SK-N-SH (cell line): ENCODE data around the gene ERGIC1. TPM values are rescaled to one million over a fixed set of nuclear protein-coding genes. Genes with fewer than 3 reads are reported as not detected.

Experiments
- CTCF ChIA-PET: fragments of 300-600, 350-600 bp; formaldehyde crosslinking; extraction: SDS; loops from one replicate; lab custom pipeline; 2021; lab: Yijun Ruan, JAX
- POLR2A ChIA-PET: fragments of 350-600 bp; sonication (Branson Sonifier 250); formaldehyde crosslinking; extraction: SDS; loops from one replicate; lab custom pipeline; 2020; ENCODE audit warnings: antibody characterized with exemption, inconsistent platforms; lab: Yijun Ruan, JAX
- DNase-seq: peaks from one replicate; pipeline ENCODE4 v3.0.0; 2012
- H2AFZ ChIP-seq: fragments of 200-600 bp; sonication (generic); 2 replicates; pipeline ENCODE4 v1.8.1; 2016; ENCODE audit warnings: antibody characterized with exemption, mild to moderate bottlenecking, low read depth
- H3F3A ChIP-seq: fragments of 200-600 bp; sonication (generic); replicated peaks from 2 replicates; pipeline ENCODE3; 2016; ENCODE audit warnings: antibody characterized with exemption, mild to moderate bottlenecking; ENCODE audit not compliant: insufficient read depth
- H3K27ac ChIP-seq, 2 experiments: fragments of 200-500 bp in 1 of 2; fragments of 200-600 bp in 1 of 2; sonication (Bioruptor generic) in 1 of 2; sonication (generic), shearing (Covaris generic) in 1 of 2; 2 replicates each; pipeline versions ENCODE4 v1.5.1 to v1.6.1; 2014 to 2016; ENCODE audit warnings: low read depth in 2 of 2, inconsistent platforms in 1 of 2, low read length in 1 of 2, mild to moderate bottlenecking in 1 of 2, mixed read lengths in 1 of 2
- H3K27me3 ChIP-seq: fragments of 200-600 bp; sonication (generic), shearing (Covaris generic); 2 replicates; pipeline ENCODE4 v1.6.1; 2016; ENCODE audit warnings: mixed run types; ENCODE audit not compliant: insufficient read depth
- H3K36me3 ChIP-seq, 2 experiments: fragments of 200-500 bp in 1 of 2; fragments of 200-600 bp in 1 of 2; sonication (Bioruptor generic) in 1 of 2; sonication (generic) in 1 of 2; replicated peaks in 1 of 2; 2 replicates each; pipeline versions ENCODE3 to v1.5.1; 2014 to 2016; ENCODE audit warnings: low read length in 1 of 2, mild to moderate bottlenecking in 1 of 2; ENCODE audit not compliant: insufficient read depth in 2 of 2, control insufficient read depth in 1 of 2
- H3K4me1 ChIP-seq, 2 experiments: fragments of 200-500 bp in 1 of 2; fragments of 200-600 bp in 1 of 2; sonication (Bioruptor generic) in 1 of 2; sonication (generic), shearing (Covaris generic) in 1 of 2; 2 replicates each; pipeline versions ENCODE4 v1.5.1 to v1.6.1; 2014 to 2016; ENCODE audit warnings: low read depth in 1 of 2, low read length in 1 of 2, mixed run types in 1 of 2; ENCODE audit not compliant: insufficient read depth in 2 of 2, control insufficient read depth in 1 of 2
- H3K4me2 ChIP-seq: fragments of 200-600 bp; sonication (generic), shearing (Covaris generic); 2 replicates; pipeline ENCODE4 v1.6.1; 2017; ENCODE audit warnings: mixed run types
- H3K4me3 ChIP-seq, 2 experiments: fragments of 200-500 bp in 1 of 2; fragments of 200-600 bp in 1 of 2; sonication (Bioruptor generic) in 1 of 2; sonication (generic), shearing (Covaris generic) in 1 of 2; 2 replicates each; pipeline versions ENCODE4 v1.5.1 to v1.8.1; 2014 to 2016; ENCODE audit warnings: low read depth in 2 of 2, inconsistent platforms in 1 of 2, low read length in 1 of 2, mild to moderate bottlenecking in 1 of 2, mixed read lengths in 1 of 2, moderate library complexity in 1 of 2
- H3K79me2 ChIP-seq: fragments of 200-600 bp; sonication (generic); 2 replicates; pipeline ENCODE4 v1.8.1; 2017; ENCODE audit warnings: mild to moderate bottlenecking; ENCODE audit not compliant: insufficient read depth
- H3K9ac ChIP-seq: fragments of 200-600 bp; sonication (generic); 2 replicates; pipeline ENCODE4 v1.6.1; 2017; ENCODE audit warnings: mixed run types
- H3K9me2 ChIP-seq: fragments of 200-600 bp; sonication (generic); 2 replicates; pipeline ENCODE4 v1.6.1; 2017; ENCODE audit warnings: mixed run types
- H3K9me3 ChIP-seq: fragments of 200-600 bp; sonication (generic); 2 replicates; pipeline ENCODE4 v1.6.1; 2017; ENCODE audit warnings: mixed run types, mild to moderate bottlenecking, moderate library complexity
- H4K20me1 ChIP-seq: fragments of 200-600 bp; sonication (generic); 2 replicates; pipeline ENCODE4 v1.6.1; 2017; ENCODE audit warnings: mild to moderate bottlenecking, mixed run types; ENCODE audit not compliant: insufficient read depth
- CHD2 ChIP-seq: fragments of 150-350 bp; IDR thresholded peaks from 2 replicates; pipeline ENCODE4 v1.6.1; 2018; ENCODE audit warnings: low read length; ENCODE audit not compliant: partially characterized antibody
- EP300 ChIP-seq, 2 experiments: IDR thresholded peaks; 2 replicates each; pipeline versions ENCODE4 v1.4.0 to v1.6.1; 2012; ENCODE audit warnings: borderline replicate concordance in 1 of 2, low read depth in 1 of 2, low read length in 1 of 2
- EZH2phosphoT487 ChIP-seq: fragments of 200-600 bp; sonication (generic); IDR thresholded peaks from 2 replicates; pipeline ENCODE4 v1.6.1; 2017; ENCODE audit warnings: low read depth, mixed run types, mild to moderate bottlenecking, antibody characterized with exemption, moderate library complexity, borderline replicate concordance
- FOSL2 ChIP-seq: IDR thresholded peaks from 2 replicates; pipeline ENCODE4 v1.4.0; 2012; ENCODE audit warnings: low read depth, mild to moderate bottlenecking, moderate library complexity, borderline replicate concordance
- FOXM1 ChIP-seq: IDR thresholded peaks from 2 replicates; pipeline ENCODE4 v1.4.0; 2012; ENCODE audit warnings: low read depth, mild to moderate bottlenecking
- MAX ChIP-seq: IDR thresholded peaks from 2 replicates; pipeline ENCODE4 v1.4.0; 2012; ENCODE audit warnings: low read depth
- MEF2A ChIP-seq: IDR thresholded peaks from 2 replicates; pipeline ENCODE4 v1.4.0; 2012; ENCODE audit warnings: low read depth, borderline replicate concordance
- NFIC ChIP-seq: IDR thresholded peaks from 2 replicates; pipeline ENCODE4 v1.4.0; 2012; ENCODE audit warnings: borderline replicate concordance
- PBX3 ChIP-seq: IDR thresholded peaks from 2 replicates; pipeline ENCODE4; 2012
- POLR2AphosphoS5 ChIP-seq: IDR thresholded peaks from 2 replicates; pipeline ENCODE4 v1.6.1; 2012; ENCODE audit warnings: low read depth, low read length
- RCOR1 ChIP-seq: fragments of 150-350 bp; IDR thresholded peaks from 2 replicates; pipeline ENCODE4 v1.6.1; 2017; ENCODE audit warnings: antibody characterized with exemption, low read length
- REST ChIP-seq: IDR thresholded peaks from 2 replicates; pipeline ENCODE4 v1.6.1; 2012; ENCODE audit warnings: mild to moderate bottlenecking, low read depth, low read length, moderate library complexity
- SIN3A ChIP-seq: IDR thresholded peaks from 2 replicates; pipeline ENCODE4 v1.6.1; 2012; ENCODE audit warnings: low read depth, mild to moderate bottlenecking, low read length, moderate library complexity, borderline replicate concordance
- TAF1 ChIP-seq: IDR thresholded peaks from 2 replicates; pipeline ENCODE4 v1.6.1; 2012; ENCODE audit warnings: low read depth, mild to moderate bottlenecking, low read length, moderate library complexity, borderline replicate concordance
- WGBS: methylation state at CpG from one replicate; pipeline ENCODE4 v1.1.6; 2017; ENCODE audit warnings: low lambda C conversion rate; 5-methylcytosine and 5-hydroxymethylcytosine counted together
- polyA plus RNA-seq, 3 experiments: library from polyadenylated mRNA; depleted of rRNA; stranded (reverse); fragments of >200 nt; gene quantifications; 2 replicates each; pipeline ENCODE4 v1.2.3, GENCODE V29; 2012
- TF ChIP-seq, protein P1 (sequence below): IDR thresholded peaks from 2 replicates; pipeline ENCODE4 v1.4.0; 2012; ENCODE audit warnings: low read depth, borderline replicate concordance

The ERGIC1 gene
- polyA plus RNA-seq, 1 of the 3 experiments (the other 2 are of a cell fraction) = 101 TPM

DNA sequence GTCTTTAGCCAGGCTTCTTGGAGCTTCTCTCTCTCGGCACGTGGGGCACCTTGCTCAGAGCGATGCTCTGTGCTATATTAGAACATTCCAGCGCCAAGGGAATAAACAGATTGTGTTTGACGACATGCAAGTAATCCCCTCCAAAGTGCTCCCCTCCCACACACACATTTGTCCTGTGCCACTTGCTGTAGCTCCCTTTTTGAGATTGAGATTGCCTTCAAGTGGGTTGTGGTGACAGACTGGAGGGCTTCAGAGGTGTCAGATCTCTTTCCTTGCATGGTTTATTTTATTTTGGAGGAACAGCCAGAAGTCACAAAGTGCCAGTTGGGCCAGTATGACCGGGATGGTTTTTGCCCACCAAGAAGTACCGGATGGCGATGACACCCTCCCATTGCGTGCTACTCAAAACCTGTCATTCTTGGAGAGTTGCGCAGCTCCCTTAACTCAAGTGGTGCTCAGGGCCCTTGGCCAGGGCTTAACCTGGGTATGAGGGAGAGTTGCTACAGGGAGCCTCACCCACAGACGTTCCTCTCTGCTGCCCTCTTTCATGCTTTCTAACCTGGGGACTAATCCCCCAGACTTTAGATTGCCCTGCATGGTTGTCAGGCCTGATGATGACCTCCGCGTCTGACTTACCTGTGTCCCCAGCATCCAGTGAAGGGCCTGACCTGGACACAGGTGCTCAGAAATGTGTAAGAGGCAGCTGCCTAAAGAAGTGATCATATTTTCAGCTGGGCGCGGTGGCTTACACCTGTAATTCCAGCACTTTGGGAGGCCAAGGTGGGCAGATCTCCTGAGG, 106.4 kb downstream of the ERGIC1 start (continued):
- no peak for TF ChIP-seq PBX3

DNA sequence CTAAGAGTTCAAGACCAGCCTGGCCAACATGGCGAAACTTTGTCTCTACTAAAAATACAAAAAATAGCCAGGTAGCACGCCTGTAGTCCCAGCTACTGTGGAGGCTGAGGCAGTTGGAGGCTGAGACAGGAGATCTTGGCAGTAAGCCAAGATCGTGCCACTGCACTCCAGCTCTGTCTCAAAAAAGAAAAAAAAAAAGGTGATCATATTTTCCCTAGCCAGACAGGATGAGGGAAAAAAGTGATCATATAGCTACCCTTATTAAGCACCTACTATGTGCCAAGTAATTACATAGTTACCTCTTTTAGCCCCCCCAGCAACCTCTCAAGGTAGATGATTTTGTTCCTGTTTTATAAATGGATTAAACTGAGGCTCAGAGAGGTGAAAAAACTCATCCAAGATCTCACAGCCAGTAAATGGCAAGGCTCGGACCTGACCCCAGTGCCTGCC, 107.0 kb downstream of the ERGIC1 start:
- POLR2A ChIA-PET = no interaction called here
- H3K4me3 ChIP-seq = no peak overlapping the region
- peak; percentile 87 for TF ChIP-seq NFIC
- TF ChIP-seq REST = no peak
- TF ChIP-seq, all 33 proteins: peak for 1
- H3K4me2 ChIP-seq = no peak overlapping the region
- CTCF ChIA-PET = interaction anchor here (1.1 to 23.2 kb wide), 4 partner anchors 9 to 231 kb away, joined by 3 to 508 read pairs (median 18); partner anchors contain the start of gene DUSP1
- H3K36me3 ChIP-seq = peaks cover 1 to 10% of the 10 kb centered on the region in 2 experiments
- peak overlapping the region in 1 of 2 experiments; percentile 56; a peak in 2 of 4 replicates for H3K27ac ChIP-seq
- peaks cover 5% of the 10 kb centered on the region; the same call in 1 of the 2 replicates for H3K79me2 ChIP-seq
- 55% methylated on average over 4 of the region's 4 CpGs for WGBS
- 0 out of 2 replicates have a peak overlapping the region, but pooled peaks have one; percentile 3 for H3K9ac ChIP-seq
- H3K9me2 ChIP-seq = no peaks in the 10 kb centered on the region
- peaks cover 0 to 36% of the 10 kb centered on the region in 2 experiments; a peak in 2 of 4 replicates for H3K4me1 ChIP-seq
- no peaks in the 10 kb centered on the region for H3K27me3 ChIP-seq
- H3F3A ChIP-seq = peaks cover 34% of the 10 kb centered on the region
- DNase-seq = no peak
- H4K20me1 ChIP-seq = no peaks in the 10 kb centered on the region
- H2AFZ ChIP-seq = no peak overlapping the region
- H3K9me3 ChIP-seq = no peaks in the 10 kb centered on the region

- H3K27me3 ChIP-seq = no peaks in the 10 kb centered on the region
- H3K79me2 ChIP-seq = peaks cover 5% of the 10 kb centered on the region; the same call in 1 of the 2 replicates
- peak overlapping the region; percentile 70; the same call in 1 of the 2 replicates for H3K4me2 ChIP-seq
- H3K9ac ChIP-seq = peak overlapping the region; percentile 51; the same call in 1 of the 2 replicates
- H2AFZ ChIP-seq = no peak overlapping the region
- no peaks in the 10 kb centered on the region for H3K9me2 ChIP-seq
- no peaks in the 10 kb centered on the region for H4K20me1 ChIP-seq
- WGBS = 87% methylated on average over 11 of the region's 11 CpGs
- no peak for DNase-seq
- H3K4me3 ChIP-seq = no peak overlapping the region
- no peaks in the 10 kb centered on the region for H3K9me3 ChIP-seq
- peak overlapping the region in 1 of 2 experiments; percentile 94; a peak in 2 of 4 replicates for H3K27ac ChIP-seq
- ChIA-PET POLR2A (no interaction called here), CTCF (interaction anchor here (0.9 to 23.2 kb wide), 3 partner anchors 11 to 491 kb away, joined by 3 to 508 read pairs (median 25); no protein-coding TSS in a partner anchor)
- H3K36me3 ChIP-seq = peaks cover 0 to 7% of the 10 kb centered on the region in 2 experiments
- peaks cover 0 to 36% of the 10 kb centered on the region in 2 experiments; a peak in 2 of 4 replicates for H3K4me1 ChIP-seq
- H3F3A ChIP-seq = peaks cover 34% of the 10 kb centered on the region
- TF ChIP-seq RCOR1 (no peak), CHD2 (no peak), FOSL2 (no peak), TAF1 (no peak), EP300 (IDR thresholded peaks at IDR 0.05; ENCODE audit: borderline replicate concordance in 1 of 2, low read depth in 1 of 2, low read length in 1 of 2) (no peak), FOXM1 (no peak), EZH2phosphoT487 (no peak), MAX (no peak), POLR2AphosphoS5 (no peak), PBX3 (no peak), MEF2A (no peak), SIN3A (no peak), NFIC (no peak)
- TF ChIP-seq, protein P1, sequence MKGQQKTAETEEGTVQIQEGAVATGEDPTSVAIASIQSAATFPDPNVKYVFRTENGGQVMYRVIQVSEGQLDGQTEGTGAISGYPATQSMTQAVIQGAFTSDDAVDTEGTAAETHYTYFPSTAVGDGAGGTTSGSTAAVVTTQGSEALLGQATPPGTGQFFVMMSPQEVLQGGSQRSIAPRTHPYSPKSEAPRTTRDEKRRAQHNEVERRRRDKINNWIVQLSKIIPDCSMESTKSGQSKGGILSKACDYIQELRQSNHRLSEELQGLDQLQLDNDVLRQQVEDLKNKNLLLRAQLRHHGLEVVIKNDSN = no peak
Measured at GRCh38 chr5:172942556-172942955, 108.5 kb downstream of the ERGIC1 start.
